Endodermal cell (in vitro differentiated cells): ENCODE data around the gene OSBPL6. TPM values are rescaled to one million over a fixed set of nuclear protein-coding genes. Genes with fewer than 3 reads are reported as not detected.

Experiments
- DNase-seq: peaks from one replicate; pipeline ENCODE4 v3.0.0-alpha.2; 2017
- H3K27ac ChIP-seq: 2 replicates; pipeline ENCODE4 v1.5.1; 2013; ENCODE audit warnings: mild to moderate bottlenecking, low read depth, low read length, moderate library complexity
- H3K27me3 ChIP-seq: 2 replicates; pipeline ENCODE4 v1.6.1; 2013; ENCODE audit warnings: mild to moderate bottlenecking, low read length, moderate library complexity; ENCODE audit not compliant: insufficient read depth, control insufficient read depth, poor library complexity, severe bottlenecking
- H3K36me3 ChIP-seq: 2 replicates; pipeline ENCODE4 v1.7.0; 2013; ENCODE audit warnings: mild to moderate bottlenecking, low read length, moderate library complexity; ENCODE audit not compliant: control insufficient read depth, insufficient read depth
- H3K4me1 ChIP-seq: one replicate; pipeline ENCODE4 v1.7.0; 2013; ENCODE audit warnings: low read length; ENCODE audit not compliant: control insufficient read depth, insufficient read depth
- H3K4me3 ChIP-seq: 2 replicates; pipeline ENCODE4 v1.5.1; 2013; ENCODE audit warnings: mild to moderate bottlenecking, low read length, moderate library complexity
- H3K9ac ChIP-seq: 2 replicates; pipeline ENCODE4 v1.6.1; 2013; ENCODE audit warnings: mild to moderate bottlenecking, low read length, moderate library complexity; ENCODE audit not compliant: poor library complexity, severe bottlenecking; ENCODE audit errors: extremely low read depth
- H3K9me3 ChIP-seq: 2 replicates; pipeline ENCODE4 v1.6.1; 2013; ENCODE audit warnings: mild to moderate bottlenecking, low read length, moderate library complexity; ENCODE audit not compliant: control insufficient read depth
- H3K27ac Mint-ChIP-seq: 2 replicates; pipeline ENCODE4 v1.8.0; 2020; ENCODE audit warnings: mixed read lengths
- H3K27me3 Mint-ChIP-seq: 2 replicates; pipeline ENCODE4 v1.8.0; 2021; ENCODE audit warnings: mild to moderate bottlenecking, mixed read lengths; ENCODE audit not compliant: insufficient read depth
- H3K36me3 Mint-ChIP-seq: 2 replicates; pipeline ENCODE4 v1.8.0; 2020; ENCODE audit warnings: low read depth, mixed read lengths
- H3K4me1 Mint-ChIP-seq: 2 replicates; pipeline ENCODE4 v1.8.0; 2020; ENCODE audit warnings: mixed read lengths
- H3K4me3 Mint-ChIP-seq: 2 replicates; pipeline ENCODE4 v1.8.0; 2020; ENCODE audit warnings: mild to moderate bottlenecking, moderate library complexity, mixed read lengths
- H3K9me3 Mint-ChIP-seq: 2 replicates; pipeline ENCODE4 v1.8.0; 2020; ENCODE audit warnings: mild to moderate bottlenecking, mixed read lengths
- WGBS, 2 experiments: methylation state at CpG; one replicate each; pipeline versions ENCODE4 v1.1.5 to v1.1.7; 2013; ENCODE audit warnings: missing lambda C conversion rate in 2 of 2, mixed read lengths in 1 of 2; ENCODE audit not compliant: insufficient coverage in 1 of 2, insufficient read length in 1 of 2; 5-methylcytosine and 5-hydroxymethylcytosine counted together
- total RNA-seq, 2 donors: library from RNA; stranded (reverse); fragmentation: NEBNext Ultra II Directional in 1 of 2; extraction: Animal tissue kit (Norgen Biotek cat#: 25700) in 1 of 2; gene quantifications; 2 replicates in 1 of 2; 3 replicates in 1 of 2; pipeline ENCODE4 v1.2.1, GENCODE V29; 2021
- TF ChIP-seq, protein P1 (sequence below): fragments of 200-600 bp; sonication (generic); conservative IDR thresholded peaks from 2 replicates; pipeline ENCODE4 v1.5.0; 2021; ENCODE audit warnings: antibody characterized with exemption, mild to moderate bottlenecking

The OSBPL6 gene
- total RNA-seq, 2 donors from 2014 or later: 3.4 to 3.6 TPM

DNA sequence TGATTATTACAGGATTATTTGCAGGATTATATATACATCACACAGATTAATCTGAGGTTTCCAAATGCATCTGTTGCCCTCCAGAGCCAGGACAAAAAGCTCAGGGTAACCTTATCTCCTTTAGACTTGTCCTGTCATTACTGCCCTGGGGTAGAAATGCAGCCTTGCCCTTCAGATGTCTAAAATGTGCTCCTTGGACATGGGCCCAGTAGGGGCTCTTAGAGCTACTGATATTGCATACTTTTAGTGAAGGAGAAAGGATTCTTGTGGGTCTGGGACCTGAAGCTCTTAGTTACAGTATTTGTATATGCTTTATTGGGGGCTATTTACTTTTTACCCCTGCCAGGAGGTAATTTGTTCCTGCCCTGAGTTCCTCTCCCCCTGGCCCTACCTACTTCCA is 200.5 kb downstream of the OSBPL6 start:
- Mint-ChIP-seq H3K4me3 (no peak overlapping the region), H3K4me1 (peaks cover 1% of the 10 kb centered on the region), H3K27ac (no peak overlapping the region), H3K9me3 (no peaks in the 10 kb centered on the region), H3K36me3 (no peaks in the 10 kb centered on the region), H3K27me3 (no peaks in the 10 kb centered on the region)
- Histone ChIP-seq H3K9me3 (no peaks in the 10 kb centered on the region), H3K9ac (no peak overlapping the region), H3K27ac (no peak overlapping the region), H3K36me3 (peaks cover under 1% of the 10 kb centered on the region), H3K4me1 (no peaks in the 10 kb centered on the region), H3K4me3 (no peak overlapping the region), H3K27me3 (no peaks in the 10 kb centered on the region)
- DNase-seq: no peak
- TF ChIP-seq, protein P1, sequence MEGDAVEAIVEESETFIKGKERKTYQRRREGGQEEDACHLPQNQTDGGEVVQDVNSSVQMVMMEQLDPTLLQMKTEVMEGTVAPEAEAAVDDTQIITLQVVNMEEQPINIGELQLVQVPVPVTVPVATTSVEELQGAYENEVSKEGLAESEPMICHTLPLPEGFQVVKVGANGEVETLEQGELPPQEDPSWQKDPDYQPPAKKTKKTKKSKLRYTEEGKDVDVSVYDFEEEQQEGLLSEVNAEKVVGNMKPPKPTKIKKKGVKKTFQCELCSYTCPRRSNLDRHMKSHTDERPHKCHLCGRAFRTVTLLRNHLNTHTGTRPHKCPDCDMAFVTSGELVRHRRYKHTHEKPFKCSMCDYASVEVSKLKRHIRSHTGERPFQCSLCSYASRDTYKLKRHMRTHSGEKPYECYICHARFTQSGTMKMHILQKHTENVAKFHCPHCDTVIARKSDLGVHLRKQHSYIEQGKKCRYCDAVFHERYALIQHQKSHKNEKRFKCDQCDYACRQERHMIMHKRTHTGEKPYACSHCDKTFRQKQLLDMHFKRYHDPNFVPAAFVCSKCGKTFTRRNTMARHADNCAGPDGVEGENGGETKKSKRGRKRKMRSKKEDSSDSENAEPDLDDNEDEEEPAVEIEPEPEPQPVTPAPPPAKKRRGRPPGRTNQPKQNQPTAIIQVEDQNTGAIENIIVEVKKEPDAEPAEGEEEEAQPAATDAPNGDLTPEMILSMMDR: no peak

DNA sequence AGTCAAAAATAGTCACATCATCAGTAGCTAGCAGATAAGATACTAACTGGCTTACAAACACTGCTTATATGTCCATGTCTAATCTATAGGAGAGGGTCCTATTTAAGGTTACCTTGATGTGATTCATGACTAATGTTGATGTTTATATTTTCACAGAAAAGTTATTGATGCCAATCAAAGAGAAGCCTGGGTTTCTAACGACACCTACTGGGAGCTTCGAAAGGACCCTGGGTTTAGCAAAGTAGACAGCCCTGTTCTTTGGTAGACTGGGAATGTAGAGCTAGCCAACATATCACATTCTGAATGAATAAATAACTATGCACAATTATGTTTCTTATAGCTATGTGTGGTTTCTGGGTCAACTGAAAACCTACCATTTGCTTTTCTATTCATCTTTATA is 201.0 kb downstream of the OSBPL6 start:
- Histone ChIP-seq H3K9me3 (no peaks in the 10 kb centered on the region), H3K9ac (no peak overlapping the region), H3K4me3 (no peak overlapping the region), H3K4me1 (no peaks in the 10 kb centered on the region), H3K27ac (no peak overlapping the region), H3K27me3 (no peaks in the 10 kb centered on the region), H3K36me3 (no peaks in the 10 kb centered on the region)
- TF ChIP-seq, protein P1: no peak
- 100% methylated on average over 1 to 2 of the region's 2 CpGs for WGBS, 2 experiments
- Mint-ChIP-seq H3K36me3 (no peaks in the 10 kb centered on the region), H3K27me3 (no peaks in the 10 kb centered on the region), H3K9me3 (no peaks in the 10 kb centered on the region), H3K4me3 (no peak overlapping the region), H3K27ac (no peak overlapping the region), H3K4me1 (peaks cover 1% of the 10 kb centered on the region)
- no peak for DNase-seq

DNA sequence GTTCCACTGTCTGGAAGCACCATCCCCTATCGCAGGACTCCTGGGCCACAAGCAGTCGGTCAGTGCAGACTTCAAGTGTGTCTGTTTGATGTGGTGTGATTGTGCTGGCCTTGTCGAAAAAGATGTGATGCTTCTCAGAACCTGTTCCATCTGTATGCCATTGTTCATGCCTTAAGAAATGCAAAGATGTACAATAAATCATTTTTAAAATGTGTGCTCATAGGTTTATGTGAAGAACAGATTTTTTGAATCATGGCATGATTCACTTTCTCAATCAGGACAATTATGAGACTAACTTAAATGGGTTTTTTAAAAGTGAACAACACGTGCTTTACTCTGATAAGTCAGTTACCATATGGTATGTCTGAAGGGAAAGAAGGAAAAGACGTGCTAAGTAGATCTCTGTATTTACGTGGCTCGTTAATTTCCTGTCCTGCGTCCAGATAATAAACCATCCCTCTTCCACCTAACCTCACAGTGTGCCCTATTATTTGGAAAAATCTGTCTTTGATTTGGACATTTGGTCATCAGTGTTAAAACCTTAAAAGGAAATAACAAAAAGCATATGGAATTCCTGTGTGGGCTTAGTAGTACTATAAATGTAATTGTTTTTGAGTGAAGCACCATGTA is 201.7 kb downstream of the OSBPL6 start:
- no peak for DNase-seq

More for the DNA sequence above, 201.7 kb downstream of the OSBPL6 start:
- Mint-ChIP-seq H3K4me3 (no peak overlapping the region), H3K36me3 (no peaks in the 10 kb centered on the region), H3K9me3 (no peaks in the 10 kb centered on the region), H3K27me3 (no peaks in the 10 kb centered on the region), H3K27ac (no peak overlapping the region), H3K4me1 (peaks cover 1% of the 10 kb centered on the region)
- no peak overlapping the region for H3K27ac ChIP-seq
- H3K9me3 ChIP-seq: no peaks in the 10 kb centered on the region
- H3K9ac ChIP-seq: no peak overlapping the region
- TF ChIP-seq, protein P1: no peak
- H3K4me3 ChIP-seq: no peak overlapping the region
- no peaks in the 10 kb centered on the region for H3K4me1 ChIP-seq
- no peaks in the 10 kb centered on the region for H3K36me3 ChIP-seq
- 94 to 100% methylated on average over 1 to 7 of the region's 8 CpGs for WGBS, 2 experiments
- no peaks in the 10 kb centered on the region for H3K27me3 ChIP-seq
